ENCODE measurements around the gene CAPN3.

CAPN3 gene

DNA sequence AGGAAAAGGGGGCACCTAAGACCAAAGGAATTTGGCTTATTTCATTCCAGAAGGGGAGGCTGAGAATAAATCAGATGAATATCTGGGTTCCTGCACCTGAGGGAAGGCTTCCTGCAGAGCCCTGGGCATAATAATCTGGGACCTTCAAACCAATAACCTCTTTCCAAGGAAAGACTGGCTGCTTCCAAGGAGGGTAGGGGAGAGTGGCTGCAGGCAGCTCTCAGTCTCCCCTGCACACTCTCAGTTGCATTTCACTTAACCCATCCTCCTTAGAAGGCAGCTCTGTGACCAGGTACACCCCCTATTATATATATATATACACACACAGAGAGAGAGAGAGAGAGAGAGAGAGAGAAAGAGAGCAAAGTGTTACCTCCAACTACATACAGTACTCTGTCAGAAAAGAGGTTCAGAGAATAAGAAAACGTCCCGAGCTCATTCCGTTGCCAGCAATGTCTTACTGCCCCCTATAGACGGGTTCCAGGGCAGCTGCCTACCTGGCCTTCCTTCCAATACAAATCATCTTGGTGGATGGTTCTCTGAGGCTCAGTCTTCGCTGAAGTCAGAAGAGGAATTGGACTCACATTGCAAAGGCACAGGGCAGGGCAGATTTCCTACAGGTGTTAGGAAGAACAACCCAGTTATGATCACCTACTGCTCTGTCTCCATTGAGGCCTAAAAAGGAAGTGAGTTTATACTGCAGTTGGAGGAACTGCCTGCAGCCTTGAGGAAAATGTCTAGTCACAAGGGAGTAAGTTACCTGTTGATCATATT lies 26.1 kb downstream of the CAPN3 start:
- H3K4me1 ChIP-seq = no peaks in the 10 kb centered on the region
- intact Hi-C loops (cut with DNase I; ENCODE audit: low total_unique reads) = no loop called here
- no peak for DNase-seq
- H3K4me3 ChIP-seq = no peak overlapping the region
- no peaks in the 10 kb centered on the region for H3K9me3 ChIP-seq
- no peak for TF ChIP-seq CTCF (IDR thresholded peaks at IDR 0.05)
- peaks cover 0 to 36% (median 5%) of the 10 kb centered on the region in 3 donors for H3K36me3 ChIP-seq
- H3K27ac ChIP-seq = no peak overlapping the region
- H3K27me3 ChIP-seq = no peaks in the 10 kb centered on the region

- no peak for TF ChIP-seq CTCF (IDR thresholded peaks at IDR 0.05)
- no peak overlapping the region for H3K27ac ChIP-seq
- H3K4me3 ChIP-seq = no peak overlapping the region
- DNase-seq = no peak
- intact Hi-C loops (cut with DNase I; ENCODE audit: low total_unique reads) = no loop called here
- no peaks in the 10 kb centered on the region for H3K27me3 ChIP-seq
- peaks cover 0 to 36% (median 5%) of the 10 kb centered on the region in 3 donors for H3K36me3 ChIP-seq
- H3K9me3 ChIP-seq = no peaks in the 10 kb centered on the region
- no peaks in the 10 kb centered on the region for H3K4me1 ChIP-seq
Measured at GRCh38 chr15:42385980-42386700, 26.8 kb downstream of the CAPN3 start.

GRCh38 chr15:42387603-42388002 lies 28.3 kb downstream of the CAPN3 start:
- no peaks in the 10 kb centered on the region for H3K9me3 ChIP-seq
- intact Hi-C loops (cut with DNase I; ENCODE audit: low total_unique reads) = no loop called here
- no peaks in the 10 kb centered on the region for H3K27me3 ChIP-seq
- TF ChIP-seq CTCF (IDR thresholded peaks at IDR 0.05) = no peak
- H3K27ac ChIP-seq = no peak overlapping the region
- no peak for DNase-seq
- peaks cover 0 to 36% (median 5%) of the 10 kb centered on the region in 3 donors for H3K36me3 ChIP-seq
- no peaks in the 10 kb centered on the region for H3K4me1 ChIP-seq
- no peak overlapping the region for H3K4me3 ChIP-seq

DNA sequence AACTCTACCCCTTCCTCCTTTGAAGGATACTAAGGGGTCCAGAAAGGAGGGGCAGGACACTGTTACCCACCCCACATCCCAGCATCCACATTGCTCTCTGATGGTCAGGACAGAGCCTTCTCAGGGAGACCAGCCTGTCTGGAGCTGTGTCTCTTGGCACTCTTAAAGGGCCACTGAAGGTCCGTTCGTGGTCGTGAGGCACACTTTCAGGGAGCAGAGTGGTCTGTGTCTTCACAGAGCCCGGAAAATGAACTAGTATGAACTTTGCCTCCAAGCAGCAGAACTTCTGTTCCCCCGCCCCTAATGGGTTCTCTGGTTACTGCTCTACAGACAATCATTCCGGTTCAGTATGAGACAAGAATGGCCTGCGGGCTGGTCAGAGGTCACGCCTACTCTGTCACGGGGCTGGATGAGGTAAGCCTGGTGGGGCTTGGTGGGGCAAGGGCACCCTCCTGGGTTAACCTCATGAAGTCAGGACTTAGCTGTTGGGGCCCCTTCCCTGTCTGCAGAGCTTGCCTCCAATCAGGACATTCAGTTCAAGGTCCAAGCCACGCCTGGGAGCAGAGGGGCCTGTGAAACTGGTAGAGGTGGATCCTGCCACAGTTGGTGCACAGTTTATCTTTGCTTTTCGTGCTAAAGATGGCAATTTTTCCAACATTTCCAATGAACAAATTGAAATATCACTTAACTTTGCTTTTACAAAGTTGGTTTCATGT lies 33.2 kb downstream of the CAPN3 start:
- H3K4me1 ChIP-seq = no peaks in the 10 kb centered on the region
- H3K4me3 ChIP-seq = no peak overlapping the region
- H3K27me3 ChIP-seq = no peaks in the 10 kb centered on the region
- peaks cover 0 to 5% (median 0%) of the 10 kb centered on the region in 3 donors for H3K36me3 ChIP-seq
- intact Hi-C loops (cut with DNase I; ENCODE audit: low total_unique reads) = no loop called here
- no peak for TF ChIP-seq CTCF (IDR thresholded peaks at IDR 0.05)
- H3K27ac ChIP-seq = no peak overlapping the region
- H3K9me3 ChIP-seq = no peaks in the 10 kb centered on the region
- no peak for DNase-seq

DNA sequence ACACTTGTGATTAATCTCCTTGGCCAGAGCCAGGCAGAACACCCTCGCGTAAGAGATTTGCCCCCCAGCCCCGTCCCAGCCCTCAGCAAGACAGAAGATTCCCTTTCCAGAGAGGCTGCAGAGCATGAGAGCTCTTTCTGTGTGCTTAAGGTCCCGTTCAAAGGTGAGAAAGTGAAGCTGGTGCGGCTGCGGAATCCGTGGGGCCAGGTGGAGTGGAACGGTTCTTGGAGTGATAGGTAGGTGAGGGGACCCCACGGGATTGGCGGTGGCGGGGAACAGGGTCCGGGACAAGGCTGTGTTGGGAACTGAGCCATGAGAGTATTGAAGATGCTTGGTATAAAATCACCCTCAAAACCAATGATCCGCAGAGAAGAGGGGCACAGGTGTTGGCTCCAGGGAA lies 34.8 kb downstream of the CAPN3 start:
- no peak overlapping the region for H3K27ac ChIP-seq

More for the DNA sequence above, 34.8 kb downstream of the CAPN3 start:
- Histone ChIP-seq H3K9me3 (no peaks in the 10 kb centered on the region), H3K36me3 (peaks cover 0 to 3% (median under 1%) of the 10 kb centered on the region in 3 donors), H3K4me3 (no peak overlapping the region), H3K4me1 (no peaks in the 10 kb centered on the region), H3K27me3 (no peaks in the 10 kb centered on the region)
- no peak for TF ChIP-seq CTCF (IDR thresholded peaks at IDR 0.05)
- DNase-seq = no peak
- intact Hi-C loops (cut with DNase I; ENCODE audit: low total_unique reads) = no loop called here

Measured in tibial artery (tissue), 4 donors.